ENCODE measurements around the gene NBAS.

DNA sequence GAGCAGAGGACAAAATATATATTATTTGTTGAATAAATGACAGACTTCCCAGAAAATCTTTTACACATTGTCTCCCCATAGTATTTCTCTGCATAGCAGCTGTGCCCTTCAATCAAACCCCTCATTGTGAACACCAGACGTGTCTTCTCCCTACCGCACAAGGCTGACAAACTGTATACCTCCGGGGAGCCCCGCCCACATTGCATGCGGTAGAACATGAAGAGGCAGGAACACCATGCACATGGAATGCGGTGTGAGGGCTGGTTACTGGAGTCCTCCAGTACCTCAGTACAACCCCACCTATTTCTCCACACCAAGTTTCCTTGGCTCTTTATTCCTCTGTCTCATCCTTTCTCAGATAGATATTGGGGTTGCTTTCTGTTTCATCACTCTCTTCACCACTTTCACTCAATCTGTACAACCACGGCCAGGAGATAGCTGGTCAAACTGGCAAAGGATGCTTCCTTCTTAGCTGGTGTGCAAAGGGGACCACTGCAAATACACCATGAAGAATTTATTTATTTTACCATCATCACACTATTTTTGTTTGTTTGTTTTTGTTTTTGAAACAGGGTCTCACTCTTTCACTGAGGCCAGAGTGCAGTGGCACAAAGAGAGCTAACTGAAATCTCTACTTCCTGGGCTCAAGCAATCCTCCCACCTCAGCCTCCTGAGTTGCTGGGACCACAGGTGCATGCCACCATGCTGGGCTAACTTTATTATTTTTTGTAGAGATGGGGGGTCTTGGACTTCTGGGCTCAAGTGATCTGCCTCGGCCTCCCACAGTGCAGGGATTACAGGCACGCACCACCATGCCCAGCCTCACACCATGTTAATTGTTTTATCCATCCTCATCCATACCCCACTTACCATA lies 2.3 kb upstream of the NBAS start:
- TF ChIP-seq RFX5 (IDR thresholded peaks at IDR 0.05; ENCODE audit: low read depth, low read length) (no peak), POLR2A (IDR thresholded peaks at IDR 0.05; ENCODE audit: low read depth, low read length) (no peak)

Data from IMR-90 (cell line).